Upper lobe of left lung (tissue), 6 donors: Measurements from ENCODE around the gene RAB44. TPM values are rescaled to one million over a fixed set of nuclear protein-coding genes. Genes with fewer than 3 reads are reported as not detected.

Experiments
- ATAC-seq, 2 donors: fragments of 200-7000 bp; cut with Tn5 transposase; one replicate each; pipeline ENCODE4 v1.9.1; 2022; ENCODE audit warnings: mild to moderate bottlenecking in 2 of 2, moderate library complexity in 2 of 2; ENCODE audit not compliant: low FRiP score in 2 of 2
- DNase-seq, 2 donors: peaks; one replicate each; pipeline ENCODE4 v3.0.0-alpha.2; 2019 to 2020
- H3K27ac ChIP-seq, 4 donors: fragments of 200-600 bp; sonication (generic); one replicate each; pipeline ENCODE4 v1.5.1; 2016 to 2019
- H3K27me3 ChIP-seq, 4 donors: fragments of 200-600 bp; sonication (generic); one replicate each; pipeline ENCODE4 v1.5.1; 2017 to 2019
- H3K36me3 ChIP-seq, 4 donors: fragments of 200-600 bp; sonication (generic); one replicate each; pipeline ENCODE4 v1.5.1; 2016 to 2019
- H3K4me1 ChIP-seq, 4 donors: fragments of 200-600 bp; sonication (generic); one replicate each; pipeline ENCODE4 v1.5.1; 2018 to 2019
- H3K4me3 ChIP-seq, 4 donors: fragments of 200-600 bp; sonication (generic); one replicate each; pipeline ENCODE4 v1.5.1; 2017 to 2019; ENCODE audit warnings: mild to moderate bottlenecking in 2 of 4, moderate library complexity in 1 of 4
- H3K9me3 ChIP-seq, 4 donors: fragments of 200-600 bp; sonication (generic); one replicate each; pipeline ENCODE4 v1.5.1; 2018 to 2019
- CTCF ChIP-seq, 6 experiments: fragments of 450-650 bp in 4 of 6; fragments of 200-600 bp in 2 of 6; sonication (generic) in 2 of 6; IDR thresholded peaks; one replicate each; pipeline ENCODE4 v1.5.1; 2016 to 2019; ENCODE audit warnings: antibody characterized with exemption in 6 of 6
- EP300 ChIP-seq, 4 donors: sonication (generic); formaldehyde crosslinking; IDR thresholded peaks; one replicate each; pipeline ENCODE4 v1.5.1; 2017; ENCODE audit warnings: antibody characterized with exemption in 4 of 4, control low read depth in 2 of 4
- POLR2A ChIP-seq, 4 donors: fragments of 450-650 bp; IDR thresholded peaks; one replicate each; pipeline ENCODE4 v1.5.1; 2016 to 2017; ENCODE audit warnings: antibody characterized with exemption in 4 of 4, mild to moderate bottlenecking in 2 of 4
- POLR2AphosphoS5 ChIP-seq, 2 donors: sonication (generic); formaldehyde crosslinking; IDR thresholded peaks; one replicate each; pipeline ENCODE4 v1.5.1; 2017; ENCODE audit warnings: antibody characterized with exemption in 2 of 2
- WGBS, 2 donors: methylation state at CpG; one replicate each; pipeline ENCODE4 v1.1.5; 2017 to 2018; 5-methylcytosine and 5-hydroxymethylcytosine counted together
- total RNA-seq, 6 donors: library from RNA; depleted of rRNA in 4 of 6; stranded (reverse); fragments of >200 nt in 4 of 6; gene quantifications; one replicate each; pipeline versions ENCODE4 v1.1.0 to v1.2.1, GENCODE V29; 2016 to 2021
- donor health status: DM: no; HTN: no; CAD: no; lungs with moderate emphysema.
- donor health status: DM: no; HTN: yes; CAD: no; lungs with severe emphysema.

The RAB44 gene
- total RNA-seq, 6 donors from 2014 or later: 0.20 to 3.1 (median 1.2) TPM

- Histone ChIP-seq H3K36me3 (no peaks in the 10 kb centered on the region), H3K27me3 (no peaks in the 10 kb centered on the region), H3K4me3 (no peak overlapping the region), H3K27ac (no peak overlapping the region), H3K4me1 (peaks cover 16 to 27% (median 19%) of the 10 kb centered on the region in 4 donors), H3K9me3 (no peaks in the 10 kb centered on the region)
- DNase-seq: no peak
- ATAC-seq: no peak
- 91 to 92% methylated on average over 7 of the region's 7 CpGs for whole genome bisulfite sequencing, 2 donors
- TF ChIP-seq POLR2A (IDR thresholded peaks at IDR 0.05) (no peak), POLR2AphosphoS5 (IDR thresholded peaks at IDR 0.05) (no peak), CTCF (IDR thresholded peaks at IDR 0.05) (no peak)
Observed at GRCh38 chr6:36674942-36675341, 22.7 kb upstream of the RAB44 start.

GRCh38 chr6:36676141-36677058, 21.2 kb upstream of the RAB44 start:
- ATAC-seq (no peak), DNase-seq (no peak)
- H3K36me3 ChIP-seq: no peaks in the 10 kb centered on the region
- no peak overlapping the region for H3K4me3 ChIP-seq
- 73 to 78% methylated on average over 4 of the region's 4 CpGs for WGBS, 2 donors
- H3K27me3 ChIP-seq: no peaks in the 10 kb centered on the region
- TF ChIP-seq POLR2A (IDR thresholded peaks at IDR 0.05) (no peak), EP300 (IDR thresholded peaks at IDR 0.05) (no peak), POLR2AphosphoS5 (IDR thresholded peaks at IDR 0.05) (no peak), CTCF (IDR thresholded peaks at IDR 0.05) (no peak)
- H3K4me1 ChIP-seq: peaks cover 18 to 35% (median 24%) of the 10 kb centered on the region in 4 donors
- peak overlapping the region in 3 of 4 donors; percentile 98 to 100 (median 99) for H3K27ac ChIP-seq
- H3K9me3 ChIP-seq: no peaks in the 10 kb centered on the region

GRCh38 chr6:36677059-36677749, 20.4 kb upstream of the RAB44 start:
- Histone ChIP-seq H3K4me3 (no peak overlapping the region), H3K9me3 (no peaks in the 10 kb centered on the region), H3K27me3 (no peaks in the 10 kb centered on the region), H3K36me3 (no peaks in the 10 kb centered on the region), H3K4me1 (peaks cover 23 to 43% (median 30%) of the 10 kb centered on the region in 4 donors), H3K27ac (peak overlapping the region; percentile 17 to 100 (median 98))
- ATAC-seq (no peak), DNase-seq (no peak)
- no peak for TF ChIP-seq CTCF (IDR thresholded peaks at IDR 0.05)
- TF ChIP-seq POLR2AphosphoS5 (IDR thresholded peaks at IDR 0.05): no peak
- TF ChIP-seq EP300 (IDR thresholded peaks at IDR 0.05): no peak
- TF ChIP-seq POLR2A (IDR thresholded peaks at IDR 0.05): no peak
- WGBS, 2 donors: 60 to 72% methylated on average over 6 to 7 of the region's 7 CpGs

GRCh38 chr6:36677753-36678487, 19.7 kb upstream of the RAB44 start:
- TF ChIP-seq EP300 (IDR thresholded peaks at IDR 0.05) (no peak), CTCF (IDR thresholded peaks at IDR 0.05) (no peak), POLR2A (IDR thresholded peaks at IDR 0.05) (no peak), POLR2AphosphoS5 (IDR thresholded peaks at IDR 0.05) (no peak)
- Histone ChIP-seq H3K4me1 (peaks cover 30 to 50% (median 37%) of the 10 kb centered on the region in 4 donors), H3K9me3 (no peaks in the 10 kb centered on the region), H3K36me3 (peaks cover 0 to 6% (median 2%) of the 10 kb centered on the region in 4 donors), H3K27ac (peak overlapping the region; percentile 97 to 100 (median 98)), H3K27me3 (no peaks in the 10 kb centered on the region), H3K4me3 (peak overlapping the region in 3 of 4 donors; percentile 61 to 84 (median 76))
- ATAC-seq (no peak), DNase-seq (no peak)
- 12 to 17% methylated on average over 10 of the region's 10 CpGs for WGBS, 2 donors
